Fibroblast of lung (primary cell): ENCODE measurements around the gene FTSJ1. TPM values are rescaled to one million over a fixed set of nuclear protein-coding genes. Genes with fewer than 3 reads are reported as not detected.
"Not testable (repeated sequence)": the region's sequence is repeated elsewhere in the genome, so short reads cannot be mapped to it uniquely, and the experiment has no call there.

Source experiments
- DNase-seq, 2 donors: peaks; one replicate each; pipeline versions ENCODE4 v3.0.0 to v3.0.0-alpha.2; 2010; ENCODE audit warnings: low read depth in 2 of 2
- H2AFZ ChIP-seq: 2 replicates; pipeline ENCODE4 v1.5.1; 2012; ENCODE audit warnings: low read length, control low read depth, inconsistent platforms
- H3K27ac ChIP-seq: 2 replicates; pipeline ENCODE4 v1.5.1; 2011; ENCODE audit warnings: low read length, control low read depth; ENCODE audit not compliant: insufficient read depth
- H3K27me3 ChIP-seq: 2 replicates; pipeline ENCODE4 v1.5.1; 2011; ENCODE audit warnings: mild to moderate bottlenecking, low read length; ENCODE audit not compliant: control insufficient read depth, insufficient read depth
- H3K36me3 ChIP-seq: 2 replicates; pipeline ENCODE4 v1.5.1; 2011; ENCODE audit warnings: low read length; ENCODE audit not compliant: control insufficient read depth, insufficient read depth
- H3K4me1 ChIP-seq: 2 replicates; pipeline ENCODE4 v1.5.1; 2011; ENCODE audit warnings: low read length; ENCODE audit not compliant: control insufficient read depth, insufficient read depth; ENCODE audit errors: extremely low read depth
- H3K4me2 ChIP-seq: 2 replicates; pipeline ENCODE4 v1.5.1; 2011; ENCODE audit warnings: low read length, control low read depth; ENCODE audit not compliant: insufficient read depth; ENCODE audit errors: extremely low read depth
- H3K4me3 ChIP-seq, 4 experiments: fragments of 200-600 bp in 1 of 4; sonication (generic) in 1 of 4; replicated peaks in 1 of 4; 2 replicates each; pipeline ENCODE4 v1.5.1; 2011 to 2016; ENCODE audit warnings: low read length in 4 of 4, low read depth in 3 of 4, mild to moderate bottlenecking in 3 of 4, control low read depth in 2 of 4, inconsistent platforms in 1 of 4, mixed read lengths in 1 of 4; ENCODE audit not compliant: insufficient read depth in 1 of 4; ENCODE audit errors: control extremely low read depth in 1 of 4
- H3K79me2 ChIP-seq: 2 replicates; pipeline ENCODE4 v1.5.1; 2012; ENCODE audit warnings: mild to moderate bottlenecking, low read length, inconsistent platforms; ENCODE audit not compliant: control insufficient read depth, insufficient read depth
- H3K9ac ChIP-seq: 2 replicates; pipeline ENCODE4 v1.5.1; 2011; ENCODE audit warnings: mild to moderate bottlenecking, low read length, control low read depth; ENCODE audit not compliant: insufficient read depth
- H3K9me3 ChIP-seq: 2 replicates; pipeline ENCODE4 v1.5.1; 2012; ENCODE audit warnings: low read depth, low read length; ENCODE audit not compliant: control insufficient read depth, insufficient read depth
- H4K20me1 ChIP-seq: 2 replicates; pipeline ENCODE4 v1.5.1; 2011; ENCODE audit warnings: low read length; ENCODE audit not compliant: control insufficient read depth, insufficient read depth; ENCODE audit errors: extremely low read depth
- EZH2 ChIP-seq: IDR thresholded peaks from 2 replicates; pipeline ENCODE4 v1.5.1; 2012; ENCODE audit warnings: low read length, control low read depth, mild to moderate bottlenecking; ENCODE audit errors: missing control alignments
- polyA plus RNA-seq, 2 donors: library from polyadenylated mRNA; depleted of rRNA in 1 of 2; stranded (reverse) in 1 of 2; unstranded in 1 of 2; fragments of >200 nt; gene quantifications; 2 replicates each; pipeline ENCODE4 v1.2.1, GENCODE V29; 2011 to 2012; ENCODE audit warnings: missing spikeins in 1 of 2
- total RNA-seq: library from RNA; depleted of rRNA; stranded (reverse); fragments of >200 nt; gene quantifications from 2 replicates; pipeline ENCODE4 v1.2.1, GENCODE V29; 2014
- TF ChIP-seq, protein P1 (sequence below), 2 donors: IDR thresholded peaks in 1 of 2; conservative IDR thresholded peaks in 1 of 2; 1 replicate in 1 of 2; 2 replicates in 1 of 2; pipeline ENCODE4 v1.5.1; 2011 to 2012; ENCODE audit warnings: low read length in 2 of 2, control low read depth in 1 of 2, inconsistent platforms in 1 of 2, low read depth in 1 of 2, mild to moderate bottlenecking in 1 of 2

The FTSJ1 gene
- total and polyA plus RNA-seq, 2 donors (not counting 1 experiment from before 2014, with no cell fraction given): 29.4 to 30.2 TPM

DNA sequence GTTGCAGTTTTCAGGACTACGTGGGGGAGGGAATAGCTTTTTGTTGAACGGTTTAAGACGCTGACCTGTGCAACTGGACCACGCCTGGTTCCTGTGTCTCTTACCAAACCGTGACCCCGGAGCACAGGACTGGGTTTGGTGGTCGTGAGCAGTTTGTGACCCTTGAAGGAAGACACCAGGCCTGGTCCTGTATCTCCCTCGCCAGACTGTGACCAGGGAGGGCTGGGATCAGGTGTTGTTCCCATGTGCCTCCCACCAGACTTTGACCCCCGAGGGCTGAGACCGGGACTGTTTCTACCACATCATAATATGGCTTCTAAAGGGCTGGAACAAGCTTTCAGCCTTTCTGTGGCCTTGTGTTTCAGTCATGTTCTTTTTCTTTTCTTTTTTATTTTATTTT, 46.3 kb downstream of the FTSJ1 start:
- Histone ChIP-seq H4K20me1 (no peaks in the 10 kb centered on the region), H3K27ac (peak overlapping the region; percentile 47), H3K36me3 (no peaks in the 10 kb centered on the region), H3K79me2 (peaks cover 2% of the 10 kb centered on the region), H3K4me2 (peak overlapping the region; percentile 75), H3K27me3 (no peaks in the 10 kb centered on the region), H3K9ac (peak overlapping the region; percentile 44), H3K4me1 (no peaks in the 10 kb centered on the region), H3K9me3 (no peaks in the 10 kb centered on the region), H2AFZ (peak overlapping the region; percentile 73), H3K4me3 (peak overlapping the region; percentile 50 to 77 (median 63))
- TF ChIP-seq EZH2: no peak
- no peak for DNase-seq

DNA sequence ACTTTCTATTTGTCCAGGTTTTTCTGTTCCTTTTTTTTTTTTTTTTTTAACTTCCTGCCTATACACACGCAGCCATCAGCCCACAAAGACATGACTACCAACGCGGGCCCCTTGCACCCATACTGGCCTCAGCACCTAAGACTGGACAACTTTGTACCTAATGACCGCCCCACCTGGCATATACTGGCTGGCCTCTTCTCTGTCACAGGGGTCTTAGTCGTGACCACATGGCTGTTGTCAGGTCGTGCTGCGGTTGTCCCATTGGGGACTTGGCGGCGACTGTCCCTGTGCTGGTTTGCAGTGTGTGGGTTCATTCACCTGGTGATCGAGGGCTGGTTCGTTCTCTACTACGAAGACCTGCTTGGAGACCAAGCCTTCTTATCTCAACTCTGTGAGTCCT, 47.7 kb downstream of the FTSJ1 start:
- Histone ChIP-seq H3K79me2 (peaks cover 2% of the 10 kb centered on the region), H4K20me1 (no peaks in the 10 kb centered on the region), H3K4me1 (no peaks in the 10 kb centered on the region), H2AFZ (no peak overlapping the region), H3K4me3 (no peak overlapping the region), H3K27ac (no peak overlapping the region), H3K36me3 (no peaks in the 10 kb centered on the region), H3K4me2 (no peak overlapping the region), H3K9me3 (no peaks in the 10 kb centered on the region), H3K9ac (no peak overlapping the region), H3K27me3 (no peaks in the 10 kb centered on the region)
- DNase-seq: no peak
- TF ChIP-seq, protein P1, sequence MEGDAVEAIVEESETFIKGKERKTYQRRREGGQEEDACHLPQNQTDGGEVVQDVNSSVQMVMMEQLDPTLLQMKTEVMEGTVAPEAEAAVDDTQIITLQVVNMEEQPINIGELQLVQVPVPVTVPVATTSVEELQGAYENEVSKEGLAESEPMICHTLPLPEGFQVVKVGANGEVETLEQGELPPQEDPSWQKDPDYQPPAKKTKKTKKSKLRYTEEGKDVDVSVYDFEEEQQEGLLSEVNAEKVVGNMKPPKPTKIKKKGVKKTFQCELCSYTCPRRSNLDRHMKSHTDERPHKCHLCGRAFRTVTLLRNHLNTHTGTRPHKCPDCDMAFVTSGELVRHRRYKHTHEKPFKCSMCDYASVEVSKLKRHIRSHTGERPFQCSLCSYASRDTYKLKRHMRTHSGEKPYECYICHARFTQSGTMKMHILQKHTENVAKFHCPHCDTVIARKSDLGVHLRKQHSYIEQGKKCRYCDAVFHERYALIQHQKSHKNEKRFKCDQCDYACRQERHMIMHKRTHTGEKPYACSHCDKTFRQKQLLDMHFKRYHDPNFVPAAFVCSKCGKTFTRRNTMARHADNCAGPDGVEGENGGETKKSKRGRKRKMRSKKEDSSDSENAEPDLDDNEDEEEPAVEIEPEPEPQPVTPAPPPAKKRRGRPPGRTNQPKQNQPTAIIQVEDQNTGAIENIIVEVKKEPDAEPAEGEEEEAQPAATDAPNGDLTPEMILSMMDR (conservative IDR thresholded peaks at IDR 0.05 in 1 of 2, IDR thresholded peaks at IDR 0.05 in 1 of 2; ENCODE audit: low read depth in 1 of 2, low read length in 2 of 2): no peak
- no peak for TF ChIP-seq EZH2

DNA sequence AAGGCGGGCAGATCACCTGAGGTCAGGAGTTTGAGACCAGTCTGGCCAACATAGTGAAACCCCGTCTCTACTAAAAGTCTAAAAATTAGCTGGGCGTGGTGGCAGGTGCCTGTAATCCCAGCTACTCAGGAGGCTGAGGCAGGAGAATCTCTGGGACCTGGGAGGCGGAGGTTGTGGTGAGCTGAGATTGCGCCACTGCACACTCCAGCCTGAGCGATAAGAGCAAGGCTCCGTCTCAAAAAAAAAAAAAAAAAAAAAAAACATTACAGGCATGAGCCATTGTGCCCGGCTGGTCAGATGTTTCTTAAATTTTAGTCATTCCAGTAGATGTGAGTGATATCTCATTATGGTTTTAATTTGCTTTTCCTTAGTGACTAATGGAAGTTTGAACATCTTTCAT, 49.9 kb downstream of the FTSJ1 start:
- not testable (repeated sequence) for H3K4me3 ChIP-seq, H3K9ac ChIP-seq, H3K27ac ChIP-seq, H3K79me2 ChIP-seq, H3K4me1 ChIP-seq, H3K27me3 ChIP-seq, H3K36me3 ChIP-seq, H3K4me2 ChIP-seq, H3K9me3 ChIP-seq, H2AFZ ChIP-seq, H4K20me1 ChIP-seq
- DNase-seq: peak in 1 of 2 donors; percentile 27

DNA sequence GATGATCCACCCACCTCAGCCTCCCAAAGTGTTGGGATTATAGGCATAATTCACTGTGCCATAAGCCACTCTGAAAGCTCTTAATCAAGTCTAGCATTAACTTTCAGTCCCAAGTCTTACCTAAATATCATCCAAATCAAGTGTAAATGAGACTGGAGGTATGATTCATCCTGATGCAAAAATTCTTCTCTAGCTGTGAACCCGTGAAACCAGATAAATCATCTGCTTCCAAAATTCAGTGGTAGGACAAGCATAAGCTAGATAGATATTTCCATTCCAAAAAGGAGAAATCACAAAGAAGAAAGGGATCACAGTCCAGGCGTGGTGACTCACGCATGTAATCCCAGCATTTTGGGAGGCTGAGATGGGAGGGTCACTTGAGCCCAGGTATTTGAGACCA, 54.7 kb downstream of the FTSJ1 start:
- DNase-seq: peak in 1 of 2 donors; percentile 66
- no peaks in the 10 kb centered on the region for H4K20me1 ChIP-seq
- no peak for TF ChIP-seq EZH2
- TF ChIP-seq, protein P1 (conservative IDR thresholded peaks at IDR 0.05 in 1 of 2, IDR thresholded peaks at IDR 0.05 in 1 of 2; ENCODE audit: low read depth in 1 of 2, low read length in 2 of 2): no peak
- peaks cover 3% of the 10 kb centered on the region for H3K4me1 ChIP-seq
- no peaks in the 10 kb centered on the region for H3K9me3 ChIP-seq
- no peak overlapping the region for H3K9ac ChIP-seq
- no peaks in the 10 kb centered on the region for H3K36me3 ChIP-seq
- H3K27ac ChIP-seq: no peak overlapping the region
- H3K4me3 ChIP-seq: no peak overlapping the region
- no peak overlapping the region for H3K4me2 ChIP-seq
- no peaks in the 10 kb centered on the region for H3K27me3 ChIP-seq
- H2AFZ ChIP-seq: no peak overlapping the region
- no peaks in the 10 kb centered on the region for H3K79me2 ChIP-seq
